Trophoblast cell (in vitro differentiated cells and primary cell): ENCODE data around the gene POR.
"Not testable (repeated sequence)": the region's sequence is repeated elsewhere in the genome, so short reads cannot be mapped to it uniquely, and the experiment has no call there.

Experiments
- DNase-seq, 2 donors: peaks; one replicate each; pipeline ENCODE4 v3.0.0-alpha.2; 2016
- H2AFZ ChIP-seq: 2 replicates; pipeline ENCODE4 v1.6.1; 2013; ENCODE audit warnings: low read length, moderate library complexity, mild to moderate bottlenecking; ENCODE audit not compliant: insufficient read depth, poor library complexity
- H2AK5ac ChIP-seq: 2 replicates; pipeline ENCODE4 v1.6.1; 2013; ENCODE audit warnings: mild to moderate bottlenecking, low read length
- H2BK120ac ChIP-seq: 2 replicates; pipeline ENCODE4 v1.6.1; 2013; ENCODE audit warnings: low read length, mild to moderate bottlenecking, moderate library complexity; ENCODE audit not compliant: insufficient read depth, poor library complexity
- H2BK12ac ChIP-seq: 2 replicates; pipeline ENCODE4 v1.6.1; 2013; ENCODE audit warnings: mild to moderate bottlenecking, low read length, moderate library complexity
- H2BK5ac ChIP-seq: 2 replicates; pipeline ENCODE4 v1.6.1; 2013; ENCODE audit warnings: low read length, low read depth, moderate library complexity, mild to moderate bottlenecking; ENCODE audit not compliant: poor library complexity
- H3K14ac ChIP-seq: 2 replicates; pipeline ENCODE4 v1.6.1; 2013; ENCODE audit warnings: mild to moderate bottlenecking, low read length
- H3K18ac ChIP-seq: 2 replicates; pipeline ENCODE4 v1.6.1; 2013; ENCODE audit warnings: mild to moderate bottlenecking, low read length
- H3K23ac ChIP-seq: 2 replicates; pipeline ENCODE4 v1.6.1; 2013; ENCODE audit warnings: low read length
- H3K27ac ChIP-seq: 2 replicates; pipeline ENCODE4 v1.5.1; 2013; ENCODE audit warnings: low read depth, mild to moderate bottlenecking, inconsistent platforms, low read length, moderate library complexity
- H3K27me3 ChIP-seq: 2 replicates; pipeline ENCODE4 v1.6.1; 2013; ENCODE audit warnings: inconsistent platforms, mild to moderate bottlenecking, low read length, moderate library complexity; ENCODE audit not compliant: insufficient read depth
- H3K36me3 ChIP-seq, 2 experiments: 1 replicate in 1 of 2; 2 replicates in 1 of 2; pipeline ENCODE4 v1.6.1; 2013; ENCODE audit warnings: low read length in 2 of 2, mild to moderate bottlenecking in 2 of 2, moderate library complexity in 1 of 2; ENCODE audit not compliant: insufficient read depth in 2 of 2, control insufficient read depth in 1 of 2
- H3K4ac ChIP-seq: 2 replicates; pipeline ENCODE4 v1.6.1; 2013; ENCODE audit warnings: low read depth, mild to moderate bottlenecking, low read length, moderate library complexity
- H3K4me1 ChIP-seq, 2 experiments: 1 replicate in 1 of 2; 2 replicates in 1 of 2; pipeline ENCODE4 v1.6.1; 2013; ENCODE audit warnings: low read length in 2 of 2, mild to moderate bottlenecking in 2 of 2, moderate library complexity in 1 of 2; ENCODE audit not compliant: insufficient read depth in 2 of 2, control insufficient read depth in 1 of 2
- H3K4me2 ChIP-seq: 2 replicates; pipeline ENCODE4 v1.6.1; 2013; ENCODE audit warnings: inconsistent platforms, mild to moderate bottlenecking, low read length, moderate library complexity
- H3K4me3 ChIP-seq: 2 replicates; pipeline ENCODE4 v1.5.1; 2013; ENCODE audit warnings: mild to moderate bottlenecking, low read depth, low read length, inconsistent platforms
- H3K79me1 ChIP-seq: one replicate; pipeline ENCODE4 v1.6.1; 2013; ENCODE audit warnings: low read length
- H3K79me2 ChIP-seq: 2 replicates; pipeline ENCODE4 v1.6.1; 2013; ENCODE audit warnings: low read length, mild to moderate bottlenecking; ENCODE audit not compliant: control insufficient read depth, insufficient read depth, poor library complexity
- H3K9ac ChIP-seq: 2 replicates; pipeline ENCODE4 v1.6.1; 2013; ENCODE audit warnings: mild to moderate bottlenecking, low read length
- H3K9me3 ChIP-seq: 2 replicates; pipeline ENCODE4 v1.6.1; 2013; ENCODE audit warnings: low read depth, mild to moderate bottlenecking, control low read depth, inconsistent platforms, low read length; ENCODE audit not compliant: insufficient read depth
- H4K12ac ChIP-seq: 2 replicates; pipeline ENCODE4 v1.6.1; 2013; ENCODE audit warnings: low read depth, mild to moderate bottlenecking, low read length, moderate library complexity
- H4K8ac ChIP-seq: 2 replicates; pipeline ENCODE4 v1.6.1; 2013; ENCODE audit warnings: low read depth, mild to moderate bottlenecking, low read length, moderate library complexity
- H4K91ac ChIP-seq: one replicate; pipeline ENCODE4 v1.6.1; 2013; ENCODE audit warnings: low read depth, mild to moderate bottlenecking, low read length, moderate library complexity
- WGBS: extraction: QIAGEN DNeasy Blood & Tissue Kit; methylation state at CpG from one replicate; pipeline ENCODE4 v1.1.7; 2013; ENCODE audit warnings: missing lambda C conversion rate; ENCODE audit not compliant: insufficient read length, insufficient coverage; ENCODE audit errors: extremely low coverage; 5-methylcytosine and 5-hydroxymethylcytosine counted together

The POR gene

GRCh38 chr7:76003351-76003750 is 88.4 kb downstream of the POR start:
- no peaks in the 10 kb centered on the region for H3K4me1 ChIP-seq
- no peaks in the 10 kb centered on the region for H3K79me1 ChIP-seq
- H3K9ac ChIP-seq = no peak overlapping the region
- peaks cover 5% of the 10 kb centered on the region for H3K9me3 ChIP-seq
- H3K4me3 ChIP-seq = no peak overlapping the region
- no peak overlapping the region for H3K4ac ChIP-seq
- peaks cover 32 to 34% of the 10 kb centered on the region in 2 experiments for H3K36me3 ChIP-seq
- no peak overlapping the region for H4K8ac ChIP-seq
- H2BK12ac ChIP-seq = no peak overlapping the region
- H4K12ac ChIP-seq = no peak overlapping the region
- H4K91ac ChIP-seq = no peak overlapping the region
- H3K14ac ChIP-seq = no peak overlapping the region
- no peak overlapping the region for H2BK5ac ChIP-seq
- H2AK5ac ChIP-seq = no peak overlapping the region
- H2BK120ac ChIP-seq = no peak overlapping the region
- H3K27ac ChIP-seq = no peak overlapping the region
- no peak overlapping the region for H3K18ac ChIP-seq
- no peak overlapping the region for H2AFZ ChIP-seq
- H3K4me2 ChIP-seq = no peak overlapping the region
- no CpG with 5 or more reads among the region's 10 CpGs for WGBS
- no peak overlapping the region for H3K23ac ChIP-seq
- DNase-seq = no peak
- H3K27me3 ChIP-seq = no peaks in the 10 kb centered on the region
- peaks cover 1% of the 10 kb centered on the region for H3K79me2 ChIP-seq

- H3K4me2 ChIP-seq, H2BK5ac ChIP-seq, H2BK120ac ChIP-seq, H3K23ac ChIP-seq, H3K18ac ChIP-seq, H4K8ac ChIP-seq, H2AFZ ChIP-seq, H3K79me2 ChIP-seq, H3K4me3 ChIP-seq, H3K4ac ChIP-seq, H3K27ac ChIP-seq, H3K9me3 ChIP-seq, H3K27me3 ChIP-seq, H2BK12ac ChIP-seq, H3K14ac ChIP-seq, H4K91ac ChIP-seq, H2AK5ac ChIP-seq, H4K12ac ChIP-seq, H3K79me1 ChIP-seq, H3K4me1 ChIP-seq, H3K9ac ChIP-seq, DNase-seq: not testable (repeated sequence)
- WGBS = no CpG with 5 or more reads among the region's 4 CpGs
- H3K36me3 ChIP-seq = peaks cover 32 to 34% of the 10 kb centered on the region in 2 experiments
These were observed 90.0 kb downstream of the POR start for GRCh38 chr7:76005004-76005403.

DNA sequence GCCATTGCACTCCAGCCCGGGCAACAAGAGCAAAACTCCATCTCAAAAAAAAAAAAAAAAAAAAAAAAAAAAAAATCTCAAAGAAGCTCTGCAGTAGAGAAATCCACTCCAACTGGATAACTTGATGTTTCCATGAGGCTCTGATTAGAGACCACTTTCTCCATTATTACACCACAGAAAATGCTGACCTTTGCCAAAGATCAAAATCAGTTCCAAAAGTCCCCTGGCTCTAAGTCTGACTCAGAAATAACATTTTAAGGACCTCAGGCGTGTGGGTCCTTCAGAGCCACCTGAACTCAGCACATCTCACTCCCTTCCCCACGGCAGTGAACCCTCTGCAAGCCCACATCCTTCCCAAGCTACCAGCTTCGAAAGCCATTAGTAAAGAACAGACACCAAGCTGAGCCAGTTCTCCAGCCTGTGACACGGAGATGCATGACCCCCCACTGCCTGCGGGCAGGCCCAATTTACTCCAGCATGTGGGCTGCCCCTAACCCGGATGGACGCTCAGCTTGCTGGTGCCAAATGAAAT is 93.3 kb downstream of the POR start:
- peaks cover 2% of the 10 kb centered on the region for H3K9me3 ChIP-seq
- H3K9ac ChIP-seq = no peak overlapping the region
- no peak overlapping the region for H3K4me3 ChIP-seq
- H3K79me1 ChIP-seq = no peaks in the 10 kb centered on the region
- H2BK12ac ChIP-seq = no peak overlapping the region
- DNase-seq = peak in 1 of 2 donors; percentile 65
- H3K27ac ChIP-seq = no peak overlapping the region
- H3K27me3 ChIP-seq = no peaks in the 10 kb centered on the region
- H3K14ac ChIP-seq = no peak overlapping the region
- H3K18ac ChIP-seq = no peak overlapping the region
- H3K79me2 ChIP-seq = peaks cover 1% of the 10 kb centered on the region
- no peak overlapping the region for H3K4me2 ChIP-seq
- H3K23ac ChIP-seq = no peak overlapping the region
- no peak overlapping the region for H4K8ac ChIP-seq
- peaks cover 0 to 2% of the 10 kb centered on the region in 2 experiments for H3K4me1 ChIP-seq
- H2AFZ ChIP-seq = no peak overlapping the region
- H2BK5ac ChIP-seq = no peak overlapping the region
- no peak overlapping the region for H2BK120ac ChIP-seq
- peaks cover 18 to 19% of the 10 kb centered on the region in 2 experiments for H3K36me3 ChIP-seq
- WGBS = no CpG with 5 or more reads among the region's 8 CpGs
- no peak overlapping the region for H3K4ac ChIP-seq
- H4K91ac ChIP-seq = no peak overlapping the region
- no peak overlapping the region for H2AK5ac ChIP-seq
- H4K12ac ChIP-seq = no peak overlapping the region

GRCh38 chr7:76009672-76010600 is 95.0 kb downstream of the POR start:
- no peak overlapping the region for H3K4ac ChIP-seq
- H2BK5ac ChIP-seq = no peak overlapping the region
- no peak overlapping the region for H3K4me2 ChIP-seq
- no peak overlapping the region for H3K9ac ChIP-seq
- H3K14ac ChIP-seq = no peak overlapping the region
- H3K4me1 ChIP-seq = peaks cover 0 to 2% of the 10 kb centered on the region in 2 experiments
- H2AFZ ChIP-seq = no peak overlapping the region
- no peak overlapping the region for H2BK120ac ChIP-seq
- WGBS = no CpG with 5 or more reads among the region's 11 CpGs
- H3K4me3 ChIP-seq = no peak overlapping the region
- no peak overlapping the region for H3K27ac ChIP-seq
- H3K27me3 ChIP-seq = no peaks in the 10 kb centered on the region
- H3K23ac ChIP-seq = no peak overlapping the region
- DNase-seq = peak; percentile 71 to 81
- H3K79me2 ChIP-seq = peaks cover 1% of the 10 kb centered on the region
- H2AK5ac ChIP-seq = no peak overlapping the region
- H3K36me3 ChIP-seq = peaks cover 11 to 21% of the 10 kb centered on the region in 2 experiments
- no peaks in the 10 kb centered on the region for H3K79me1 ChIP-seq
- H3K9me3 ChIP-seq = no peaks in the 10 kb centered on the region
- H3K18ac ChIP-seq = no peak overlapping the region
- no peak overlapping the region for H2BK12ac ChIP-seq
- H4K91ac ChIP-seq = no peak overlapping the region
- no peak overlapping the region for H4K8ac ChIP-seq
- no peak overlapping the region for H4K12ac ChIP-seq
